ENCODE data around the gene CLIC1.

CLIC1 gene

DNA sequence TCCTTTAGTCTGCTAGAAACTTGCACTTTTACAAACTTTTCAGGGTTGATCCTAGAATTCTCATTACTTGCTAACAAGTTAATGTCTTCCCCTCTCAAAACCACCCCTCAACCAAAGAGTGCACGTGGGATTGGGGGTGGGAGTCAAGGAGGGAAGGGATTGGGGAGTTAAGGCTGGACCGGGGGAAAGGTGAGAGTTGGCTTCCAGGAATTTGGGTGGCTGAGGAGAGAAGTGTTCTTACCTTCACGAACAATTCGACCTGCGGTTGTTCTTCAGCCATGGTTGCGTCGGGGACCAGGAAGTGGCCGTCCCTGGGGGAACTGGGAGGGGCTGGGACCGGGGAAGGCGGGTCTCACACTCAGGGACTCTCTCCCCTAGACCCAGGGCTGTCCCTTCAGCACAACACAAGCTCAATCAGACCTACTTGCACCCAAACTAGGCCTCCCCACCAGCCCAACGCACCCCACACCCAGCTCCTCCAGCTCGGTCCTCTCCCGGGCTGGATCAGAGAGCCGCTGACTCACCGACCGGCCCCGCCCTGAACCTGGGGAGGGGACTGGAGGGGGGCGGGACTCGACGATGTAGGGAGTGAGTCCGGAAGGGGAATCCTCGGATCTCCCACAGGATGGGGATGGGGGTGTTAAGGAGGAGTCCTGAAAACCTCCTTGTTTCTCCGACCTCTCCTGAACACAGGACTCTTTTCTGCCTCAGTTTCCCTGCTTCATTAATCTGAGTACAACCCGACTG is at the start of gene CLIC1:
Gene CLIC1, minus strand, starts transcription at position 510 of the 747 bp plus-strand sequence. Its CDS starts 230 bp downstream, at position 280.
- Histone ChIP-seq H3K4me1 (ENCODE audit: insufficient read depth, low read length) (peaks cover 22% of the 10 kb centered on the region), H3K9me3 (ENCODE audit: control insufficient read depth, insufficient read depth, low read length) (no peaks in the 10 kb centered on the region), H3K9ac (ENCODE audit: low read depth, low read length) (peak within 1 kb of the TSS; percentile 100), H3K36me3 (ENCODE audit: insufficient read depth, low read length) (peaks cover 24% of the 10 kb centered on the region)

GRCh38 chr6:31785475-31785874 is 49.1 kb upstream of the CLIC1 start:
- no peaks in the 10 kb centered on the region for H3K9me3 ChIP-seq (ENCODE audit: control insufficient read depth, insufficient read depth, low read length)
- no peak overlapping the region for H3K9ac ChIP-seq (ENCODE audit: low read depth, low read length)
- H3K4me1 ChIP-seq (ENCODE audit: insufficient read depth, low read length) = no peaks in the 10 kb centered on the region
- H3K36me3 ChIP-seq (ENCODE audit: insufficient read depth, low read length) = peaks cover 14% of the 10 kb centered on the region; the same call in 1 of the 2 replicates

GRCh38 chr6:31784098-31784925 is 48.0 kb upstream of the CLIC1 start:
- Histone ChIP-seq H3K9me3 (ENCODE audit: control insufficient read depth, insufficient read depth, low read length) (no peaks in the 10 kb centered on the region), H3K4me1 (ENCODE audit: insufficient read depth, low read length) (no peaks in the 10 kb centered on the region), H3K9ac (ENCODE audit: low read depth, low read length) (no peak overlapping the region), H3K36me3 (ENCODE audit: insufficient read depth, low read length) (peaks cover 13% of the 10 kb centered on the region; the same call in 1 of the 2 replicates)

DNA sequence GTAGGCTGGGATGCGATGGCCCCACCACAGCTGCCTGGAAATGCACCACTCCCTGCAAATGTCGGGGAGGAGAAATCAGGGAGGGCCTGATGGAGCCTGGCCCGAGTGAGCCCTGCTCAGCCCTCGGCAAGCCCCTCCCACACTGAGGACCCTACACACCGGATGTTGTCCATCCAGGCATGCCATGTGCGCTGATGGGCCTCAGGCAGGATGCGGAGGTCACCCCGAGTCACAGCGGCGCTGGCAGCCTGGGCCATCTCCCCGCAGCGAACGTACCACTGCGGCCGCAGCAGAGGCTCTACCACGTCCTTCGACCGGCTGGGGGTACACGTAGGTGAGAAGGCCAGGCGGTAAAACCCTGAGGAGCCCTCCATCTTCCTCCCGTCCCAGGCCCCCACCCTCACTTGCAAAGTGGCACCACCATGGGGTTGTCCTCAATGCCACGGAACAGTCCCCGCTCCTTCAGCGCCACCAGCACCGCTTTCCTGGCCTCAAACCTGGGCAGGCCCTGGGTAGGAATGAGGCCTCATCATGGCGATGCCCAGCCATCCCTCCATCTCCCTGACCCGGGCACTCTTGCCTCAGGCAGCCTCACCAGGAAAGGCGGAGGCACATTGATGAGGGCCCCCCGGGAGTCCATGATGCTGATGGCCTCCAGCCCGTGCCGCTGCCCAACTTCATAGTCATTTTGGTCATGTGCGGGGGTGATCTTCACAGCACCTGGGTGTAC is 46.0 kb upstream of the CLIC1 start:
- Histone ChIP-seq H3K4me1 (ENCODE audit: insufficient read depth, low read length) (no peaks in the 10 kb centered on the region), H3K9me3 (ENCODE audit: control insufficient read depth, insufficient read depth, low read length) (no peaks in the 10 kb centered on the region), H3K9ac (ENCODE audit: low read depth, low read length) (no peak overlapping the region), H3K36me3 (ENCODE audit: insufficient read depth, low read length) (peaks cover 11% of the 10 kb centered on the region)

DNA sequence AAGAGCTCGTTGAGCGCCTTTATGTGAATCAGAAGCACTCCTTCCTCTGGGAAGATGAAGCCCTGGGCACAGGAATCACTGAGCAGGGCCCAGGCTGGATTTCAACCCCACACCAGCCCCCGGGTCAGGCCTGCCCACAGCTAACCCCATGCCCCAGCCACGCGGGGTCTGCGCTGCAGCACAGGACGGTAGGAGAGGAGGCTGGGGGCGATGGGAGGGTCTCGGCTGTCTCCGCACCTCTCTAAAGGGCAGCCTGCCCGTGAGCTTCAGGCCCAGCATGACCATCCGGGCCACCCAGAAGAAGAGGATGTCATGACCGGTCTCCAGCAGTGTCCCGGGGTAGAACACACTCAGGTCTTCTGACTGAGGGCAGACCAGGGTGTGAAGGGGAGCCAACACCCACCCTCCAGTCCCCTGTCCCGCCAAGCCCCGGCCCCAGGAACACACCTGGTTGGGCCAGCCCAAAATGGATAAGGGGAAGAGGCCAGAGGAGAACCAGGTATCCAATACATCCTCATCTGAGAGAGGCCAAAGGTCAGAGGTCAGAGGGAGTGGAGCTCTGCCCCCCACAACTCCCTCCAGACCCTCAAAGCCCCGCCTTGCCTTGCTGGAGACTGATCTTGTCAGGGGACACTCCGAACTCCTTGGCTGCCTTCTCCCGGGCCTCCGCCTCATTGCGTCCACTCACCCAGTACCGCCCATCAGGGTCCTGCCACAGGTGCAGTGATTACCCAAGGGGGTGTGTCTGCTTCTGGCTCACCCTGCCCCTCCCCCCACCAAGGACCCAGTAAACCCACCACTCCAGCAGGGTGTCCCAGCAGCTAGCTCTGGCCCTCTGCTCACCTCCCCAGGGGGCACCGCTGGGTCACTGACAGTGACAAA is 45.2 kb upstream of the CLIC1 start:
- H3K4me1 ChIP-seq (ENCODE audit: insufficient read depth, low read length) = no peaks in the 10 kb centered on the region; the same call in 1 of the 2 replicates
- H3K9me3 ChIP-seq (ENCODE audit: control insufficient read depth, insufficient read depth, low read length) = no peaks in the 10 kb centered on the region
- H3K9ac ChIP-seq (ENCODE audit: low read depth, low read length) = no peak overlapping the region
- H3K36me3 ChIP-seq (ENCODE audit: insufficient read depth, low read length) = peaks cover 11% of the 10 kb centered on the region

GRCh38 chr6:31780507-31781243 is 44.3 kb upstream of the CLIC1 start:
- no peak overlapping the region for H3K9ac ChIP-seq (ENCODE audit: low read depth, low read length)
- peaks cover 11% of the 10 kb centered on the region for H3K36me3 ChIP-seq (ENCODE audit: insufficient read depth, low read length)
- H3K9me3 ChIP-seq (ENCODE audit: control insufficient read depth, insufficient read depth, low read length) = no peaks in the 10 kb centered on the region
- no peaks in the 10 kb centered on the region; the same call in 1 of the 2 replicates for H3K4me1 ChIP-seq (ENCODE audit: insufficient read depth, low read length)

DNA sequence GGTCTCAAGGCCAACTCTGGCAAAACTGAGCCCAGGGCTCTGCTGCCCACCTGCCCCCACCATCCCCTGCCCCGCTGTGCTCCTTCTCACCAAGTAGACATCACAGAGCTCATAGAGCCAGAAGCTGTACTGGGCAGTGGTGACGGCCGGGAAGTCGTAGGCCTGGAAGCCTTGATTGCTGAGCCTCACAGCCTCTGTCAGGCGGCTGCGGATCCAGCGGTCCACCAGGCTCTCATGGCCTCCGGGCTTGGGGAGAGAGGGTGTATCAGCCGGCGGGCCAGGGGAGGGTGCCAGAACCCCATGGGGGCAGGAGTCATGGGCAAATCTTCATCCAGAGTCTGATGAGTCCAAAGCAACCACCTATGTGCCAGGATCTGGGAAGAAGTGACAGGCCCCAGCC is 43.6 kb upstream of the CLIC1 start:
- Histone ChIP-seq H3K9me3 (ENCODE audit: control insufficient read depth, insufficient read depth, low read length) (no peaks in the 10 kb centered on the region), H3K36me3 (ENCODE audit: insufficient read depth, low read length) (peaks cover 7% of the 10 kb centered on the region), H3K9ac (ENCODE audit: low read depth, low read length) (no peak overlapping the region), H3K4me1 (ENCODE audit: insufficient read depth, low read length) (no peaks in the 10 kb centered on the region; the same call in 1 of the 2 replicates)

DNA sequence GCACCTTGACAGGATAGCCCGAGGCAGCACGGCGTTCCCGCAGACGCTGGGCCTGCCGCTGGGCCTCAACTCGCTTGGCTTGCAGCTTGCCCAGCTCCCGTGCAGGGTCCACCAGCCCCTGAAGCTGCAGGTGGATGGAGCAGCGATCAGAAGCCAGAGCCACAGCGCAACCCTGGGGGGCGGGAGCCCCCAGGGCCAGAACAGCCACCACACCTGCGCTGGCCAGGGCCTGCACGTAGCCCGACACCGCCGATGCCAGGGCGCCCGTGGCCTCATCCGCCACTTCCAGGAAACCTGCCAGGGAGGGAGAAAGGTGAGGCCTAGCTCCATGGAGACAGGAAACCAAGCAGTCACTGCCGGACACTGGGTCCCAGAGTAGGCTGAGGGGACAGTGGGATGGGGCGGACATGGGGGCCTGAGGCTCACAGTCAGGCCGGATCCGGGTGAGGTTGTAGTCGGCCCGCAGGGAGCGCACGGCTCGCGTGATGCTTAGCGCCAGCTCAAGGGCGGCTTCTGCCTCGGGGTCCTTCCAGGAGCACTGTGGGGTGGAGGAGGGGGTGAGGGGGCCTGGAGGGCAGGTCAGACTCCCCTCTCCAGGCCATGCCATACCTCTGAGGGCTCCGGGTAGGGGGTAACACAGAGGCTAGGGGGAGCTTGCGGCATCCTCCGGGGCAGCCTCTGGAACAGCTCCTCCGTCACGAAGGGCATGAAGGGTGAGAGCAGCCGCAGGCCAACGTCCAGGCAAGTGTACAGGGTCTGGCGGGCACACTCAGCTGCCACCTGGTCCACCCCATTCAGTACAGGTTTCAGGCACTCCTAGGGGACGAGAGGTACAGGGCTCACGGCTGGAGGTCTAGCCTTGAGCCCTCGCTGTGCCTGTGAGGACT is 42.9 kb upstream of the CLIC1 start:
- Histone ChIP-seq H3K9ac (ENCODE audit: low read depth, low read length) (no peak overlapping the region), H3K9me3 (ENCODE audit: control insufficient read depth, insufficient read depth, low read length) (no peaks in the 10 kb centered on the region), H3K36me3 (ENCODE audit: insufficient read depth, low read length) (peaks cover 7% of the 10 kb centered on the region), H3K4me1 (ENCODE audit: insufficient read depth, low read length) (no peaks in the 10 kb centered on the region; the same call in 1 of the 2 replicates)

DNA sequence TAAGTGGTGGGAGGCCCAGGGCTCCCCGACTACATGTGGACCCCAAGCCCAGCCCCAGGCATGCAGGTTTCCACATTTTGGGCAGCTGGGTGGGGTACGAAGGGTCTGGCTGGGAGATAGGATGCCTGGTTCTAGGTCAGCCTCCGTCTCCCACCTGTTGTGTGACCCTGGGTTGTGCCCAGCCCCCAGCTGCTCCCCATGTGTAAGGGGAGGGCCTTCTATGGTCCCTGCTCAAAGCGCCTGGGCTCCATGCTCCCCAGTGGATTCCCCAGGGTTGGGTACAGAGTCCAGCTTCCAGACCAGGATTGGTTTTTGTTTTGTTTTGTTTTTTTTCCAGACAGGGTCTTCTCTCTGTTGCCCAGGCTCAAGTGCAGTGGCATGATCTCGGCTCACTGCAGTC is 41.9 kb upstream of the CLIC1 start:
- H3K9ac ChIP-seq (ENCODE audit: low read depth, low read length) = no peak overlapping the region
- no peaks in the 10 kb centered on the region; the same call in 1 of the 2 replicates for H3K4me1 ChIP-seq (ENCODE audit: insufficient read depth, low read length)
- no peaks in the 10 kb centered on the region for H3K9me3 ChIP-seq (ENCODE audit: control insufficient read depth, insufficient read depth, low read length)
- peaks cover 3% of the 10 kb centered on the region; the same call in 1 of the 2 replicates for H3K36me3 ChIP-seq (ENCODE audit: insufficient read depth, low read length)

DNA sequence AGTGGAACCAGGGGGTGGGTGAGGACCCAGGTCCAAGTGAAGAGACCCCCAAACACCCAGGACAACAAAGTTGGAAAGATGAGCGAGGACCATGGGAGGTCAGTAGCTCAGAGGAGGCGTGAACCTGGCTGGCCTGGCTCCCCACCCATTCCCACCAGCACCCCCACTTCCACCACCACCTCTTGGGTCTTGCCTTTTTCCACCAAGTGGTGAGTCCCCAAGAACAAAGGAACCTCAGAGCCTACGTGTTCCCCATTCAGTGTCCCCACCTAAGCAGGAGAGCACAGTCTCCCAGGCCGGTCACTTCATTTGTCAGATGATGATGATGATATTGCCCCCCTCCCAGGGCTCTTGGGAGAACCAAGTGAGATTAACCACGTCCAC is 41.3 kb upstream of the CLIC1 start:
- no peaks in the 10 kb centered on the region; the same call in 1 of the 2 replicates for H3K4me1 ChIP-seq (ENCODE audit: insufficient read depth, low read length)
- peaks cover 3% of the 10 kb centered on the region; the same call in 1 of the 2 replicates for H3K36me3 ChIP-seq (ENCODE audit: insufficient read depth, low read length)
- H3K9me3 ChIP-seq (ENCODE audit: control insufficient read depth, insufficient read depth, low read length) = no peaks in the 10 kb centered on the region
- H3K9ac ChIP-seq (ENCODE audit: low read depth, low read length) = no peak overlapping the region

GRCh38 chr6:31776989-31777666 is 40.8 kb upstream of the CLIC1 start, which contains the start of gene VWA7:
VWA7 (minus strand) TSS chr6:31777328; CDS start chr6:31776779, 549 bp downstream.
- peaks cover 3% of the 10 kb centered on the region; the same call in 1 of the 2 replicates for H3K36me3 ChIP-seq (ENCODE audit: insufficient read depth, low read length)
- no peaks in the 10 kb centered on the region; the same call in 1 of the 2 replicates for H3K4me1 ChIP-seq (ENCODE audit: insufficient read depth, low read length)
- no peaks in the 10 kb centered on the region for H3K9me3 ChIP-seq (ENCODE audit: control insufficient read depth, insufficient read depth, low read length)
- peak within 1 kb of the TSS; percentile 17; the same call in 1 of the 2 replicates for H3K9ac ChIP-seq (ENCODE audit: low read depth, low read length)
